NCI-H774 (cell line): ENCODE measurements around the gene PELI3.
A peak's percentile ranks its signal among the peaks of the same experiment; 100 is the strongest.
"Not testable (repeated sequence)": the region's sequence is repeated elsewhere in the genome, so short reads cannot be mapped to it uniquely, and the experiment has no call there.

Experiments
- DNase-seq: peaks from one replicate; lab custom pipeline; 2025; lab: John Stamatoyannopoulos, UW

PELI3 gene

DNA sequence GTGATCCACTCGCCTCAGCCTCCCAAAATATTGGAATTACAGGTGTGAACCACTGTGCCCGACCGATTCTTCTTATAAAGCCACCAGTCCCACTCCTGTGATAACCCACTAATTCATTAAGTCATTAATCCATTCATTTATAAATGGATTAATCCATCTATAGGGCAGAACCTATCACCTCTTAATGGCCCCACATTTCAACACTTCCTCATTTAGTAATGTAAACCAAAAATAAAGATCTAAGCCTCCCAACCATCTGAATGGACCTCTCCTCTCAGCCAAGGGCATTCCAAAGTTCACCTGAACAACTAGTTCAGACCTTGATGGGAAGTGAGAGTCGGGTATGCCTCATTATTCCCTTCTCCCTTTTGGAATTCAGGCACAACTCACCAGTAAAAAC, 18.2 kb upstream of the PELI3 start:
- DNase-seq: no peak

DNA sequence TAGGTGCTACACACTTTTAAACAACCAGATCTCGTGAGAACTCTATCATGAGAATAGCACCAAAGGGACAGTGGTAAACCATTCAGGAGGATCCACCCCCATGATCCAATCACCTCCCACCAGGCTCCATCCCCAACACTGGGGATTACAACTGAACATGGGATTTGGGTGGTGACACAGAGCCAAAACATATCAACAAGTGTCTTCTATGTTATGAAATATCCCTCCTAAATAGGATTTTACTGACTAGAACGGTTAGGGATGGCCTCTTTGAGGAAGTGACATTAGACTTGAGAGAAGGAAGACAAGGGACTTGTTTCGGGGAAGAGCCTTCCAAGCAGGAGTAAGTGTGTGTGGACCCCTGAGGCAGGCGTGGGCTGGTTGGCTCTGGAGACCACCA, 16.1 kb upstream of the PELI3 start:
- no peak for DNase-seq

DNA sequence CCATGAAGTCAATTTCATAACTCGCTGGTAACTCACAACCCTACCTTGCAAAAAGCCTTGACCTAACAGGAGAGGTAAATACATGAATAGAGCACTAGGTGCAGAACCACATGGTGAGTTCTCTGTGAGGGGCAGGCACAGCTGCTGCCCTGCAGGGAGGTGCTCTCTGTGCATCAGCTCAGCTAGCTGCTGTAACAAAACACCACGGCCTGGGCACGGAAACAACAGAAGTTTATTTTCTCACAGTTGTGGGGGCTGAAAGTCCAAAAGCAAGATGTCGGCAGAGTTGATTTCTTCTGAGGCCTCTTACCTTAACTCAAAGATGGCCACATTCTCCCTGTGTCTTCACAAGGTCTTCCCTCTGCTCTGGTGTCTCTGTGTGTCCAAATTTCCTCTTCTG, 15.0 kb upstream of the PELI3 start:
- no peak for DNase-seq

DNA sequence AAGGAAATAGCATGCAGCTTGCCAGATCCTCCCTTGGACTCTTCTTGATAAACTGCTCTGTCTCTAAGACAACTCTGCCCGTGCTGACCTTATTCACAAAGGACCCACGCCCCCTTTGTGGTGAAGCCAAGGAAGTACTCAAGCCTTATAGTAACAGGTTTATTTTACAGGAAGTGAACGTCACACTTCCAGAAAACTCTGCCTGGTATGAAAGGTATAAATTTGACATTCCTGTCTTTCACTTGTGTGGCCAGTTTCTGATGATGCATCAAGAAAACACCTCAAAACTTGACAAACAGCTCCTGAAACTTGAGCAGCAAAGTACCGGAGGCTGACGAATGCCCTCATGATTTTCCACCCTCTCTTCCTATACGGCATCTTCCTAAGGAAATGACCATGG, 12.5 kb upstream of the PELI3 start:
- DNase-seq: no peak

DNA sequence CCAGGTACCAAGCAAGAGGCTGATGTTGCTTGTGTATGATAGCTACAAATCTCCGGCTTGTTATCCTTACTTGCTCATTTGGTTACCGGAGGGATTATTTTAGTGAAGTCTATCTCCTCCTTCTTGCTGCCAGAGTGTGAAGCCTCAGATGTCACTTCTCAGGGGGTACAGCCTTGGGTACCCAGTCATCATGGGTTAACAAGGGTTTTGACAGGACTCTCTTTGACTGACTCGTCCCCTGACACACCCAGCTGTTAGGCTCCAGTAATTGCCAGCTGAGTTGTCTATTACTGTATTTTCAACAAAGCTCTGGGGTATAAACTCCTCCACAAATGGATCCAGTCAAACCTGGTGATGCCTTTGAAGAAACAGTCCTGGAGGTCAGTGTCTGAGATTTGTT, 11.9 kb upstream of the PELI3 start:
- DNase-seq: no peak

DNA sequence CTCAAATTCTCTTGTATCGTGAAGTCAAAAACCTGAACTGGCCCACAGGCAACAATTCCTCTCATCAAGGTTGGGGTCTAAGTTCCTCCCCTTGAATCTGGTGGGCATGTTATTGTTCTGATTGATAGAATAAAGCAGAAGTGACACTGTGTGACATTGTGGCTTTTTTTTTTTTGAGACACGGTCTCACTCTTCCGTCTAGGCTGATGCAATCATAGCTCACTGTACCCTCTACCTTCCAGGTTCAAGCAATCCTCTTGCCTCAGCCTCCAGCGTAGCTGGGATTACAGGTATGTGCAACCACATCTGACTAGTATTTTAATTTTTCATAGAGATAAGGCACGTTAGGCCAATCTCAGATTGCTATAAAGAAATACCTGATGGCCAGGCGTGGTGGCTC, 8.9 kb upstream of the PELI3 start:
- no peak for DNase-seq

DNA sequence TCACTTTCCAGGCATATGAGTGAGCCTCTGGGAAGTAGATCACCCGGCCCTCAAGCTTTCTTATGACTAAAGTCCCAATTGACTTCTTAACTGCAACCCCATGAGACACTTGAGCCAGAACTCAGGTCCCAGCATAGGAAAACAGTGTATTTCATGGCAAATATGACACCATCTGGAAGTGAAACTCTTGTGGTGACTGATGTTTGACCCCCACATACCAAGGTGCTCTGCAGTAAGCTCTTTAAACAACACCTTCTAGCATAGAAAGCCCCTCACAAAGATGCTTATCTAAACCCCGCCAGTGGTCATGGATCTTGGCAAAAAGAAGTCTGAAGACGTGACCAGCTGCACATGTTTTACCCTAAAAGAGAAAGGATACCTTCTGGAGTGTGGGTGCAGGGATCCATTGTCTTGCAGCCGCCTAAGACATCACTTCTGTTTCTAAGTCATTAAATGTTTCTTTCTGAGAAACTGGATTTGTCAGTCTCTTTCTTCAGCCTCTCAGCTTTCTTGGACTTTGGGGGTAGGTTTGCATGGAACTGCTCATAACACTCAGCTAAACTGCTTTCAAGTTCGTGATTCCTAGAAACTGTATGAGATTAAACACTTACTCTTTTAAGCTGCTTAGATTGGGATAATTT, 7.4 kb upstream of the PELI3 start:
- DNase-seq: no peak

DNA sequence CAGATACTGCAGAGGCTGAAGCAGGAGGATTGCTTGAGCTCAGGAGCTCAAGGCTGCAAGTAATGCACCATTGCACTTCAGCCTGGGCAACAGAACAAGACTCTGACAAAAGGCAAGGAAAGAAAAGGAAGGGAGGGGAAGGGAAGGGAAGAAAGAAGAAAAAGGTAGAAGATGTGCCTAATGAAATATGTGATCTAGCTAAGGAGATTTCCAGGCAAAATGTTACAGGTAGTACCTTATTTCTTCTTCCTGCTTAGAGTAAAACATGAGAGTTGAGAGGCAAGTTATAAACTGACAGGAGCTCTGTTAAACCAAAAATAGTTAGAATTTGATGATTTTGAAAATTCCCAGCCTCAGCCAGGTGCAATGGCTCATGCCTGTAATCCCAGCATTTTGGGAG, 4.7 kb upstream of the PELI3 start:
- no peak for DNase-seq

DNA sequence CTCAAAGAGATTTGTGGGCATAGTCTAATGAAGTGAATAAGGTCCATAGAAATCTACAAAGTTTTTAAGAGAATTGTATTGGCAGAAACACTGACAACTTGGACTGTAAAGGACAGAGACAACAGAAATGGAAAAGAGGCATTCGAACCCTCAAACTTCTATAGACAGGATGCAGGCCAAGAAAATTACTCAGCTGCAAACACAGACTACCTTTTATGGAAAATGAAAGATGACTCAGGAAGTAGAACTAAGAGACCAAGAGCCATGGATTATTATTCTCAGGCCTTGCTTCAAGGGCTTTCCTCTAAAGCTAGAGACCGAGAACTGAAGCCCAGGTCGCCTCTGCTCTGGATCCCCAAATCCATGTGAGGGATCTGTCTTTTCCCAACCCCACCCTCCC, 3.8 kb upstream of the PELI3 start:
- DNase-seq: no peak

DNA sequence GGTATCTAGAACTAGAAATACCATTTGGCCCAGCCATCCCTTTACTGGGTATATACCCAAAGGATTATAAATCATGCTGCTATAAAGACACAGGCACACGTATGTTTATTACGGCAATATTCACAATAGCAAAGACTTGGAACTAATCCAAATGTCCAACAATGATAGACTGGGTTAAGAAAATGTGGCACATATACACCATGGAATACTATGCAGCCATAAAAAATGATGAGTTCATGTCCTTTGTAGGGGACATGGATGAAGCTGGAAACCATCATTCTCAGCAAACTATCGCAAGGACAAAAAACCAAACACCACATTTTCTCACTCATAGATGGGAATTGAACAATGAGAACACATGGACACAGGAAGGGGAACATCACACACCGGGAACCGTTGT, 2.6 kb upstream of the PELI3 start:
- DNase-seq: not testable (repeated sequence)

DNA sequence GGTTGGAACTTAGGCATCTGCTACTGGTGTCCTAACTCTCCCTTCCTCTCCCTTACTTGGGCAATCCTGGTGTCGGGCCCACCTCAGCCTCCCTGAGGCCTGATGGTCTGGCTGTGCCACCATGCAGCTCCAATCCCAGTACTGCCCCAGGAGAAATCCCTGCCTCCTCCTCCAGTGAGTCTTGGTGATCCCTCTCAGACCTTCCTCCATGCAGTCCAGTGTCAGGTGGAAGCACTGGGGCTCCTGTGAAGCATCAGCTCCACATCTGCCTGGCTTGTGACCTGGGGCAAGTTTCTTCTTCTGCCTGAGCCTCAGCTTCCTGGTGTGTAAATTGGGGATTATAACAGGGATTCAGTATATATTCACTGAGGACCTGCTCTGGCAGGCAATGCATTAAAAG, 1.8 kb upstream of the PELI3 start:
- DNase-seq: no peak

DNA sequence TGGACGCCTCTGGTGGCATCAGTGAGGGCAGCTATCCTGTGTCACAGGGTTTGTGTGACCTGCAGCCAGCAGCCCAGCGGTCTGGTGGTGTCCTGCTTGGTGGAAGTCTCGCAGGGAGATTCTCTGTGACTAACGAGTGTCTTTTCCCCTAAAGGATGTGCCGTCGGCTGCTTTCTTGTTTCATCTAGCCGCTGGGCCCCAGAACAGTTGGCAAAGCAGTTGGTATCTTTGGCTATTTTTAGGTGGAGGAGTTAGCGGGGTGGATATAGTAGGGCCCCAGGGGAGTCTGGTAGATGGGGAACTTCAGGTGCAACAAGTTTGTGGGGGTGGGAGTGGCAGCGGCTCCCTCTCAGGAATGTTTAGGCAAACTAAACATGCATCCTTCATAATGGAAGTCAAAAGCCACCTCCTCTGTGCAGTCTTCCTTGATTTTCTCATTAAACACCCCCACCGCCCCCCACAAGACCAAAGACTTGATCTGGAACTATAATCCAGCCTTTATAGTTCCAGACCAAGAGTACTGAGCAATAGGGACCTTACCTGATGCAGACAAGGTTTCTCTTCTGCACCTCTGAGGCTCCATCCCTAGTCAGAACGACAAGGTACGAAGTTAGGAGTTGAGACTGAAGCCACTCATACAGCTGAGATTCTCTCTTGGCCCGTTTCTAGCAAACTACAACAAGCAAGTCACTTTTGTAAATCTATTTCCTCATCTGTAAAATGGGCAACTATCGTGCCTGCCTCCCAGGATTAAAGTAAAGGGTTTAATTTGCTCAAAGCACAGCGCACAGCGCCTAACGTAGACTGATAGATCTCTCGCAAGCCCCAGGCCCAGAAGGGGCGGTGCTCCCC, 1.1 kb upstream of the PELI3 start:
- DNase-seq: no peak

DNA sequence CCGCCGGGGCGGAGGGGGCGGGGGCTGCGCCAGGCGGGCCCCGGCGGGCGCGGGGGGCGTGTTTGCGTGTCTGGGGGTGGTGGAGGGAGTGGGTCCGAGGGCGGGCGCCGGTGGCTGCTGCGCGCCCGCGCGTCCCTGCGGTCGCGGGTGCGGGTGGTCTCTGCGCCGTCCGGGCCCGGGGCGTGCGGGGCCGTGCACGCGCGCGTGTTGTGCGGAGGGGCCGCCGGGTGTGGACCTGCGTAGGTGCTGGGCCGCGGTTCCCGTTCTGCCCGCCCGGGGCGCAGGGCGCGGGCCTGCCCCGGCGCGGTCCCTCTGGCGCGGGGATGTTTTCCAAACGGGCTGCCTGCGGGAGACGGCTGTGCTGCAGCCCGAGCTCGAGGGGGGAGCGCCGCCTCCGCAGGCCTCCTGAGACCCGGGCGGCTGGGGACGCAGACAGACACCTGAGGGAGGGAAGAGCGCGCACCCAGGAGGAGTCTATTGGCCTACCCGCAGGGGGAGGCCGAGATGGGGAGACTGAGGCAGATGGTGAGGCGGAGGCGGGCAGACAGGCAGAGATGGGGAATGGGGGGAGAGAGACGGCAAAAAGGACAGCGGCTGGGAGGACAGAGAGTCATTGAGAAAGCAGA, 442 bp downstream of the PELI3 start:
- peak; percentile 50 for DNase-seq

DNA sequence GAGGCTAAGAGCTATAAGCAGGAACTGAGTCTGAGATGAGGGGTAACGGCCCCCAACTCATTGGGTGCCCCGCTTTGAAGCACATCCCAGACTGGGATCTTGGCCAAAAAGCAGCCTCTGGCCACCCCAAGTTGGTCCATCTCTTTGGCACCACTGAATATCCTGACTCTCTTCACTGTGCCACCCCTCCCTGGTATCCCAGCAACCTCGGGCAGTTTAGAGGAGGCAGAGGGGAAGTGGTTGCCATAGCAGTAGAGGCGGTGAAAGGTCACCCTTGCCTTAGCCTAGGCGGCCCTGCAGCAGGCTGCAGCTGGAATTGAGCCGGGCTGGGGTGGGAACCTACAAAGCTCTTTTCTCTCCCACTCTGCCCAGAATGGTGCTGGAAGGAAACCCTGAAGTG, 1.1 kb downstream of the PELI3 start:
- DNase-seq: peak; percentile 7

DNA sequence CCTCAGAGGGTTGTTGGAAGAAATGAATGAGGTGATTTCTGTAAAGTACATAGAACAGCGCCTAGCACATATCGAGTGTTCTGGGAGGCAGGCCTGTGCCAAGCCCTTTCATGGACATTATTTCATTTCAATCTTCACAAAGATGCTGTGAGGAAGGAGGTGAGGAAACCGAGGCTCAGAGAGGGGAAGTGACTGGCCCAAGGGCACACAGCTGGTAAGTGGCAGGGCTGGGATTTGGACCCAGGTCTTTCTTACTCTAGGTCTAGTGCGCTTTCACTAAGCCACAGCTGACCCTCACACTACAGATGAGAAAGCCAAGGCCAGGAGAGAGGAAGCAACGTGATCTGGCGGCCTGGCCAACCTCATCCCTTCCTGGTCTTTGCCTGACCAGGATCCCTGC, 2.0 kb downstream of the PELI3 start:
- no peak for DNase-seq

DNA sequence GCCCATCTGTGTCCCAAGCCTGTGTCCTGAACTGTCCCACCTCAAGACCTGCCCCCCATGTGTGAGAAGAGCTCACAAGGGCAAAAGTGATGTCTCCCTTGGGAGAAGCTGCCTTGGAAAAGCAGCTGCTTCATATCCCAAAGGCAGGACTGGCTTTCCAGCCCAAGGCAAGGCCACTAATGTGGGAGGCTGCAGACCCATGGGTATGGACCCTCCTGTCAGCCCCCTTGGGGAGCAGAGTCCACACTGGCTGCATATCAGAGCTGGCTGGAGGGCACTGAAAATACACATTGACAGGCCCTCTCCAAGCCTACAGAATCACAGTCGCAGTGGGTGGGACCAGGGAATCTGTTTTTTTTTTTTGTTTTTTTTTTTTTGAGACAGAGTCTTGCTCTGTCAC, 2.7 kb downstream of the PELI3 start:
- no peak for DNase-seq

DNA sequence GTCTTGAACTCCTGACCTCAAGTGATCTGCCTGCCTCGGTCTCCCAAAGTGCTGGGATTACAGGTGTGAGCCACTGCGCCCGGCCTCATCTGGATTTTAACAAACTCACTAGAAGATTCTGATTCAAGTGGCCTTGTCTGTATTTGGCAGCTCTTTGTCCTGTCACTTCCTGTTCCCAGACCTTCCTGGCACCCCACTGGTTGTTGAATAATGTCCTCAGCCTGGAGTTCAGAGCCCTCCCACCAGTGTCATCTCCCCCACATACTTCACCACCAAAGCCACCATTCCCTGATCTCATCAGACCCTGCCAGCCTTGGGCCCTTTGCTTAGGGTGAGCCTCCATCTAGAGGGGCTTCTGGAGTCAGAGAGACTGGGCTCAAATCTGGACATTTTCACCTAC, 3.3 kb downstream of the PELI3 start:
- no peak for DNase-seq

DNA sequence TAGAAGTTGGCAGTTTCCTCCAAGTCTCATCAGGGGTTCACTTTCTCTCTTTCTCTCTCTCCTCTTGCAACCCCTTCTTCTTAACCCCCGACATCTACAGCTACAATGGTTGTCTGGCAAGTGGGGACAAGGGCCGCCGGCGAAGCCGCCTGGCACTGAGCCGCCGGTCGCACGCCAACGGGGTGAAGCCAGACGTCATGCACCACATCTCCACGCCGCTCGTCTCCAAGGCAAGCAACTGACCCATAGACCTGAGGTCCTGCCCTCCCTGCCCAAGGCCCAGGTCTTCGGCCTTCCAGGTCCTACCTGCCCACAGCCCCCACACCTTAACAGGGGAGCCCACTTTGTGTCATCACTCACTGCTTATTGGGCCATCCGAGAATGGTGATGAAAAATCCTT, 4.4 kb downstream of the PELI3 start:
- no peak for DNase-seq

DNA sequence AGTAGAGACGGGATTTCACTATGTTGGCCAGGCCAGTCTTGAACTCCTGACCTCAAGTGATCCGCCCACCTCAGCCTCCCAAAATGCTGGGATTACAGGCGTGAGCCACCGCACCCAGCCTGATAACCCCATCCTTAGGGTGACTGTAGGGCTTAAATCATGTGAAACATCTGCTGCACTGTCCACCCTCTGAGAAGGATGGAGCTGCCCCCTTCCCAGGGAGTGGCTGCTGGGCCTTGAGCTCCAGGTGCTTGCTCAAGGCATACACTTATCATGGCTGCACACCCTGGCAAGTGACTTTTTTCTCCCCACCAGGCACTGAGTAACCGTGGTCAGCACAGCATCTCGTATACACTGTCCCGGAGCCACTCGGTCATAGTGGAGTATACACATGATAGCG, 5.3 kb downstream of the PELI3 start:
- DNase-seq: no peak

DNA sequence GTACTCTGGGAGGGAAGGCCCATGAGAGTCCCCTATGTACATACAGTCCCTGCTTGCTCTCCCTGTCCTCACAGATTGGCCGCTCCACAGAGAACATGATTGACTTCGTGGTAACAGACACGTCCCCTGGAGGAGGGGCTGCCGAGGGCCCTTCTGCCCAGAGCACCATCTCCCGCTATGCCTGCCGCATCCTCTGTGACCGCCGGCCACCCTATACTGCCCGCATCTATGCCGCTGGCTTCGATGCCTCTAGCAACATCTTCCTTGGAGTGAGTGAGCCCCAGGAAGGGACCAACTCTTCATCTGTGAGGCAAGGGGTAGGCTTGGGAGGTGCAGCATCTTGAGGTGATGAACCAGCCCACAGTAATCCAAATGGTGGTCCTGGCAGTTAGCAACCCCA, 6.5 kb downstream of the PELI3 start:
- DNase-seq: no peak

DNA sequence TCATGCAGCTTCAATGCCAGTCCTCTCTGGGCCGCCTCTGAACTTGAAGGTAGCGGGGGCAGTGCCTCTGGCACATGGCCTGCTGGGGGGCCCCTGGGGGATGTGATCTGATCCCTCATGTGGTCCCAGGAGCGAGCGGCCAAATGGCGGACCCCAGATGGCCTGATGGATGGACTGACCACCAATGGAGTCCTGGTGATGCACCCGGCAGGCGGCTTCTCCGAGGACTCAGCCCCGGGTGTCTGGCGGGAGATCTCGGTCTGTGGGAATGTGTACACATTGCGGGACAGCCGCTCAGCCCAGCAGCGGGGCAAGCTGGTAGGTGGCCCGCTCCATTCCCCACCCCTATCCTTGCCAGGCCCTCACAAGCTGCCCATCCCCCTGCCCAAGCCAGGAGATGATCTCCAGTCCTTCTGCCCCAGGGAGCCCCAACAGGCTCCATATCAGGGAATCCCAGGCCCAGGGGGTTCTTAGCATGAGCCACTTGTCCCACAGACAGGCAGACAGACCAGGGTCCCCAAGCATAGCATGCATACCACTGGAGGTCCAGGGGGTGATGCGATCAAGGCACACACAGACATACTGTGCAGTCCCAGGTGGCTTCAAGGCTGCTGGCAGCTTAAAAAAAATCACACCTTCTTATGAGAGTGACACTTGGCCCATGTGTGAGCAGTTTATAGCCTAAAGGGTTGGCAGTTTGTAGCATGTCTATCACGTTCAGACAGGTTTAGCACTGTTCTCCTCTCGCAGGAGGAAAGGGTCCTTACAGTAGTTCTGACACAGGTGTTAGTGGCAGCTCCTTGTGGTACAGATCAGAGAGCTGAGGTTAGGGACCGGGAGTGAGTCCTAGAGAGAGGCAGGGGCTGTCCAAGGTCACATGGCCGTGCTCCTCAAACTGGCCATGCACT, 7.2 kb downstream of the PELI3 start:
- no peak for DNase-seq
